Progenitor cell of endocrine pancreas (in vitro differentiated cells): ENCODE measurements around the gene TCF12. TPM values are rescaled to one million over a fixed set of nuclear protein-coding genes. Genes with fewer than 3 reads are reported as not detected.

Experiments
- DNase-seq: peaks from one replicate; pipeline ENCODE4 v3.0.0; 2021; ENCODE audit warnings: low spot score; ENCODE audit not compliant: unreplicated experiment
- H3K27ac Mint-ChIP-seq: 2 replicates; pipeline ENCODE4 v1.8.0; 2021; ENCODE audit warnings: mild to moderate bottlenecking, moderate library complexity, mixed read lengths
- H3K27me3 Mint-ChIP-seq: 2 replicates; pipeline ENCODE4 v1.8.0; 2021; ENCODE audit warnings: mixed read lengths
- H3K36me3 Mint-ChIP-seq: 2 replicates; pipeline ENCODE4 v1.8.0; 2022; ENCODE audit warnings: mixed read lengths; ENCODE audit not compliant: insufficient read depth
- H3K4me1 Mint-ChIP-seq: 2 replicates; pipeline ENCODE4 v1.8.0; 2021; ENCODE audit warnings: low read depth, mixed read lengths
- H3K4me3 Mint-ChIP-seq: 2 replicates; pipeline ENCODE4 v1.8.0; 2021; ENCODE audit warnings: low read depth, mild to moderate bottlenecking, moderate library complexity, mixed read lengths
- H3K9me3 Mint-ChIP-seq: 2 replicates; pipeline ENCODE4 v1.8.0; 2021; ENCODE audit warnings: low read depth, mixed read lengths
- CTCF ChIP-seq: fragments of 200-600 bp; sonication (generic); IDR thresholded peaks from one replicate; pipeline ENCODE4 v1.5.0; 2021; ENCODE audit warnings: antibody characterized with exemption, mild to moderate bottlenecking; ENCODE audit not compliant: unreplicated experiment
- total RNA-seq: library from RNA; stranded (reverse); gene quantifications from 2 replicates; pipeline ENCODE4 v1.2.1, GENCODE V29; 2021

Gene TCF12
- total RNA-seq, 1 donor from 2014 or later = 164 TPM

GRCh38 chr15:57045741-57046382, 127.4 kb downstream of the TCF12 start:
- Mint-ChIP-seq H3K36me3 (peaks cover 2% of the 10 kb centered on the region), H3K27me3 (no peaks in the 10 kb centered on the region), H3K9me3 (no peaks in the 10 kb centered on the region), H3K4me3 (no peak overlapping the region), H3K4me1 (peaks cover 22% of the 10 kb centered on the region), H3K27ac (no peak overlapping the region)
- TF ChIP-seq CTCF = no peak
- DNase-seq = no peak

DNA sequence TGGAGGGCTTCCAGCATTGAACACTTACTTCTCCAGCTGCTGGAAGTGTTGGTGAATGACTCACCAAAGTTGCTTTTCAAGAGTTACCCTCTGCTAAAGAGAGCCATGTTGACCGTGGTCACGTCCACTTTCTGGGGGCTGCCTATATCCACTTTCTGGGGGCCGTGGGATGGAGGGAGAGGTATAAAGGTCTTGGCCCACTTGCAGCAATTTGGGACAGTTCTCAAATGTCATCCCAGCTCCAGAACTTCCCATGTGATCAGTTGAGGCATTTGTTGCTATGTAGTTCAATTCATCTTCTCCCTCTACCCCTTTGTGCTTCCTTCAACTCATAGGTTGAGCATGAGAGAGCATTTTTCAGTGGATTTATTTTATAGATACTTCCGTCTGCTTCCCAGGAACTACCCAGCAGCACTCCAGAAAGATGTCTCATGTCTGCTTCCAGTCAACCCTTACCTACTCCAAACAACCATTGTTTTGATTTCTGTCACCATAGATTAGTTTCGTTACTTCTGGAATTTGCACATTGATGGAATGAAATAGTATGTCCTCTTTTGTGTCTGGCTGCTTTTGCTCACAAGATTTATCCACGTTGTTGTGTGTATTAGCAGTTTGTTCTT, 130.6 kb downstream of the TCF12 start:
- H3K36me3 Mint-ChIP-seq = peaks cover 3% of the 10 kb centered on the region
- H3K27me3 Mint-ChIP-seq = no peaks in the 10 kb centered on the region
- H3K27ac Mint-ChIP-seq = peak overlapping the region; percentile 25

GRCh38 chr15:57053470-57053869, 135.0 kb downstream of the TCF12 start:
- Mint-ChIP-seq H3K27ac (peak overlapping the region; percentile 78), H3K4me1 (peaks cover 42% of the 10 kb centered on the region), H3K27me3 (no peaks in the 10 kb centered on the region), H3K36me3 (peaks cover 3% of the 10 kb centered on the region), H3K4me3 (no peak overlapping the region), H3K9me3 (peaks cover 4% of the 10 kb centered on the region)
- no peak for TF ChIP-seq CTCF
- no peak for DNase-seq

More for the DNA sequence above, 130.6 kb downstream of the TCF12 start:
- TF ChIP-seq CTCF = no peak
- Mint-ChIP-seq H3K4me3 (no peak overlapping the region), H3K9me3 (peaks cover 4% of the 10 kb centered on the region), H3K4me1 (peaks cover 30% of the 10 kb centered on the region)
- no peak for DNase-seq

- peaks cover 4% of the 10 kb centered on the region for H3K9me3 Mint-ChIP-seq
- H3K36me3 Mint-ChIP-seq = peaks cover 3% of the 10 kb centered on the region
- no peak overlapping the region for H3K4me3 Mint-ChIP-seq
- no peaks in the 10 kb centered on the region for H3K27me3 Mint-ChIP-seq
- peak overlapping the region; percentile 33 for H3K27ac Mint-ChIP-seq
- peaks cover 40% of the 10 kb centered on the region for H3K4me1 Mint-ChIP-seq
- TF ChIP-seq CTCF = no peak
- DNase-seq = no peak
Measured at GRCh38 chr15:57054204-57054750, 135.8 kb downstream of the TCF12 start.

DNA sequence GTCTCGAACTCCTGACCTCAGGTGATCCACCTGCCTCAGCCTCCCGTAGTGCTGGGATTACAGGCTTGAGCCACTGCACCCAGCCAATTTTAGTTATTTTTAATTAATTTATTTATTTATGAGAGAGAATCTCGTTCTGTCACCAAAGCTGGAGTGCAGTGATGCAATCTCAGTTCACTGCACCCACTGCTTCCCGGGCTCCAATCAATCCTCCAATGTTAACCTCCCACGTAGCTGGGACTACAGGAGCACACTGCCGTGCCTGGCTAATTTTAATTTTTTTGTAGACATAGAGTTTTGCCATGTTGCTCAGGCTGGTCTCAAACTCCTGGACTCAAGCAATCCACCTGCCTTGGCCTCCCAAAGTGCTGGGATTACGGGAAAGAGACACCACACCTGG, 137.9 kb downstream of the TCF12 start:
- Mint-ChIP-seq H3K36me3 (peaks cover 3% of the 10 kb centered on the region), H3K27me3 (no peaks in the 10 kb centered on the region), H3K9me3 (peaks cover 4% of the 10 kb centered on the region), H3K4me3 (no peak overlapping the region), H3K4me1 (peaks cover 43% of the 10 kb centered on the region), H3K27ac (no peak overlapping the region)
- no peak for TF ChIP-seq CTCF
- DNase-seq = no peak
